Fibroblast of pulmonary artery (primary cell): Measurements from ENCODE around the gene IL22RA2.

Experiments
- DNase-seq: peaks from one replicate; pipeline ENCODE4 v3.0.0-alpha.2; 2010; ENCODE audit warnings: low read depth
- H3K4me3 ChIP-seq: replicated peaks from 2 replicates; pipeline ENCODE4 v1.5.1; 2011; ENCODE audit warnings: low read depth, mild to moderate bottlenecking, control low read depth, low read length, moderate library complexity
- TF ChIP-seq, protein P1 (sequence below): IDR thresholded peaks from 2 replicates; pipeline ENCODE4 v1.5.1; 2011; ENCODE audit warnings: mild to moderate bottlenecking, control low read depth, low read length, inconsistent platforms; ENCODE audit errors: missing control alignments

IL22RA2 gene

DNA sequence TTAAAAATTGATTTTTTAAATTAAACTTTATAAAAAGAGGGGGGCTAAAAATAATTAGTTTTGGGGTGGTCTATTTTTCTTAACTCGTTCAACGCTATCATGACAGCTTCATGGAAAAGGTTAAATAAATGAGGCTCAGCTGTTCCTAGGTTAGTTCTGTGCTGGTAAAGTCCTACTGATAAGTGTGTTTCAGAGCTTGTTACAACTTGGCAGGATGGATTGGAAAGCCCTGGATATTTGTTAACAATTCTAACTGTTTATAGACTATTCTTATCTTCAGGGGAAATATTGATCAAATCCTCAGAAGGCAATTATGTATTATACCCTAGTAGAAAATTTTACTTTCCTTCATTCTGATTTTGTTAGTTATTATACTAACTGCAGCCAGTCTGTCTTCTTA, 50.4 kb downstream of the IL22RA2 start:
- no peak for DNase-seq
- TF ChIP-seq, protein P1, sequence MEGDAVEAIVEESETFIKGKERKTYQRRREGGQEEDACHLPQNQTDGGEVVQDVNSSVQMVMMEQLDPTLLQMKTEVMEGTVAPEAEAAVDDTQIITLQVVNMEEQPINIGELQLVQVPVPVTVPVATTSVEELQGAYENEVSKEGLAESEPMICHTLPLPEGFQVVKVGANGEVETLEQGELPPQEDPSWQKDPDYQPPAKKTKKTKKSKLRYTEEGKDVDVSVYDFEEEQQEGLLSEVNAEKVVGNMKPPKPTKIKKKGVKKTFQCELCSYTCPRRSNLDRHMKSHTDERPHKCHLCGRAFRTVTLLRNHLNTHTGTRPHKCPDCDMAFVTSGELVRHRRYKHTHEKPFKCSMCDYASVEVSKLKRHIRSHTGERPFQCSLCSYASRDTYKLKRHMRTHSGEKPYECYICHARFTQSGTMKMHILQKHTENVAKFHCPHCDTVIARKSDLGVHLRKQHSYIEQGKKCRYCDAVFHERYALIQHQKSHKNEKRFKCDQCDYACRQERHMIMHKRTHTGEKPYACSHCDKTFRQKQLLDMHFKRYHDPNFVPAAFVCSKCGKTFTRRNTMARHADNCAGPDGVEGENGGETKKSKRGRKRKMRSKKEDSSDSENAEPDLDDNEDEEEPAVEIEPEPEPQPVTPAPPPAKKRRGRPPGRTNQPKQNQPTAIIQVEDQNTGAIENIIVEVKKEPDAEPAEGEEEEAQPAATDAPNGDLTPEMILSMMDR = no peak
- H3K4me3 ChIP-seq = no peak overlapping the region

DNA sequence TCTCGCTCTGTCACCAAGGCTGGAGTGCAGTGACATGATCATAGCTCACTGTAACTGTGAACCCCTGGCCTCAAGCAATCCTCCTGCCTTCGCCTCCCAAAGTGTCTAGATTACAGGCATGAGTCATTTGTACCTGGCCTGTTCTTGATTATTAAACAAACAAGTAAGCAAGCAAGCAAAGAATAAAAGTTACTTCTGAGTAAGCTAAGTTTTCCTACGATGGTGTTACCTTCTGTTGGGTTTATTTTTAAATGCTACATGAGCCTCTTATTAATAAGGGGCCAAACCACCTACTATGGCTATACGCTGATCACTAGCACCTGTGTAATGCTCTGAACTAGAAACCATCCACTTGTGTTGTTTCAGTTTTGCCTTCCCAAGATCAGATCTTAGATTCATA, 50.8 kb downstream of the IL22RA2 start:
- TF ChIP-seq, protein P1 = no peak
- H3K4me3 ChIP-seq = no peak overlapping the region
- no peak for DNase-seq

DNA sequence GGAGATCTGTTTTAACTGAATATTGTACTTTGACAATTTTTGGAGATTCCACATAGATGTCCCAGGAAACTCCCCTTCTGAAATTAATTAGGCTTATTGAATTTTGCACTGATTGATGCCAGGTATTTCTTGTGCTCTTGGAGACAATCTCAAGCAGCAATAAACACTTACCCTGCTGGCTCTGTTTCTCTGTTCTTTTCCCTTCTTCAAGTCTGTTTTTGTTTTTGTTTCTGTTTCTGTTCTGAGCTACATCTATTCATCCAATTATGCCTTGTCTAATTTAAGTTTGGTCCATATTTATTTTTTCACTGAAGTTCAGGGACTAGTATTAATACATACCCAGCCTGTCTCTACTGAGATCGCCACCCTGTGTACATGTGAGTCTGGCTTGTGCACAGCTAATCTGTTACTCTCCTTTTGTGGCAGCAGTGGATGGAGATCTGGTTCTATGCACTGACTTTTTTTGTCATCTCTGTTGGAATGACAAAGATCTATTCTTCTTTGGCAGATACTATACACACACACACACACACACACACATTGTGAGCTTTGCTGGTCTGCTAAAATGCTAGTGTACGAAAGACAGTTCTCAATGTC, 51.9 kb downstream of the IL22RA2 start:
- H3K4me3 ChIP-seq = no peak overlapping the region
- TF ChIP-seq, protein P1 = no peak
- no peak for DNase-seq

DNA sequence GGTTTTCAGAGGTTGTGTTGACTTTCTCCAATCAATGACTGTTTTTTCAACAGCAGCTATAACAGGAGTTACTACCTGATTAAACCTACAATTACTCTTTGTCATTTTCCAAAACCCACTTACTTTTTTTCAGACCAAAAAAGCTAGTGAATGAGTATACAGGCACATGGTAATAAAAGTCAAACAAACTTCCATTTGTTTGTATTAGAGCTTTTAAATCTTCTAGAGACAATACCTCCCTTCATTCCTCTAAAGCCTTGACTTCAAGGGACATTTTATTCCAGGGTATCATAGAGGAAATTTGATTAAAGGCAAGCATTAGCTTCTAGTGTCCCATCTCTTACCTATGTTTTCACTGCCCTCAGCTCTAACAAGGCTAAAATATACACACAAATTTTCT, 52.7 kb downstream of the IL22RA2 start:
- no peak for DNase-seq
- no peak overlapping the region for H3K4me3 ChIP-seq
- TF ChIP-seq, protein P1 = no peak

DNA sequence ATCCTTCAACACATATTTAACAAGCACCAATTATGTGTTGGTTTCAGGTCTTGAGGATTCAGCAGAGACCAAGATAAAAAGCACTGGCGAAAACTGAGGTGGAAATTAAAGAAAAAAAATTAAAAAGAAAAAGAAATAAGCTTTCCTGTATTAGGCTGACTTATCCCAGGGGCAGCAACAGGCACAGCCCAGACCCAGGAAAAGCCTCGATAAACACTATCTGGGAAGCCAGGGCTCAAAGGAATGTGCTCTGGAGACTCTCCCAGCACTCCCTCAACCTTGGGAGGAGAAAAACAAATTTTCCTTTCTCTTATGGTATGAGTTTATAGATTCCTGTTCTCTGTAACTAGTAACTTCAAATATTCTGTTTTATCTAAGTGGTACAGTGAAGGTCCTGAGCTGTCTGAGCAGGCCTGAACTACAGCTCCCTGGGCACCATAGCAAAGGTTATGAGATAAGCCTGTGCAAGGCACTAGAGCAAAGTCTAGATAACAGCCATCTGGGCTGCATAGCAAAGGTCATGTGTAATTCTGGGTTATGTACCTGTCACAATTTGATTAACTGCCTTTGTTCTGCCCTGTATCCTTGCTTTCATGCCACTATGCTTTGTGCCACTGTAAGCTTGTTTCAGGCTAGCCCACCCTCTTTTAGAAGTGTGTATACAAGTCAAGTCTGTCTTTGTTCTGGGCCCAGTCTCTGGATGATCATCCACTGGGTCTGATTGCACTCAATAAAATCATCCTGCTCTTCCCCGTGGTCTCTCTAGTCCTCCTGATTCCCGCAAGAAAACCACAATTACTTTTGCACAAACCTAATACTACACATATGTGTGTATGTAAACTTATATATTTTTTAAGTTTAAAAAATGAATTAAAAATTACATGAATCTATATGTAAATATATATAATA, 54.0 kb downstream of the IL22RA2 start:
- no peak overlapping the region for H3K4me3 ChIP-seq
- TF ChIP-seq, protein P1 = no peak
- DNase-seq = no peak

DNA sequence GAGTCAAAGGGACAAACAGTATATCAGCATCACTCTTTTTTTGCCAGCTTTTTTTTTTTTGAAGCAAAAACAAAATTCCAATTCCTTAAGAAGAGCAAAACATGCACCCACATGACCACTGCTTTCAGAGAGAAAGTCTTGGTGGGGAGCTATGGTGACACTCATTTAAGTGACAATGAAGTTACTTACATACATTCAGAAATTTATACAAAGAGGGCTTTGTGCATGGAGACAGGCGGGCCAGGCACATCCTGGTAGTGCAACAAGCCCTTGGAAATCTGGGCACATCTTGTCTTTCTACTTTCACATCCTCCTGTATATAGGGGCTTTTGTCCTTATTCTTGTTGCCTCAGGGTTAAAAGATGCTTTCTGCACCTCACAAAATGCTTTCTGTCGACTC, 55.9 kb downstream of the IL22RA2 start:
- H3K4me3 ChIP-seq = no peak overlapping the region
- TF ChIP-seq, protein P1 = no peak
- DNase-seq = no peak
